Daoy (cell line): ENCODE results near the gene SAMD3. TPM values are rescaled to one million over a fixed set of nuclear protein-coding genes. Genes with fewer than 3 reads are reported as not detected.
"Not testable (repeated sequence)": the region's sequence is repeated elsewhere in the genome, so short reads cannot be mapped to it uniquely, and the experiment has no call there.

Source experiments
- DNase-seq: peaks from one replicate; pipeline ENCODE4 v3.0.0-alpha.2; 2015; ENCODE audit warnings: low read depth
- total RNA-seq: library from RNA; depleted of rRNA; stranded (reverse); fragments of >200 nt; shearing (Covaris generic); gene quantifications from 2 replicates; pipeline ENCODE4 v1.2.3, GENCODE V29; 2014

The SAMD3 gene
- total RNA-seq, 1 experiment from 2014 or later = not detected

DNA sequence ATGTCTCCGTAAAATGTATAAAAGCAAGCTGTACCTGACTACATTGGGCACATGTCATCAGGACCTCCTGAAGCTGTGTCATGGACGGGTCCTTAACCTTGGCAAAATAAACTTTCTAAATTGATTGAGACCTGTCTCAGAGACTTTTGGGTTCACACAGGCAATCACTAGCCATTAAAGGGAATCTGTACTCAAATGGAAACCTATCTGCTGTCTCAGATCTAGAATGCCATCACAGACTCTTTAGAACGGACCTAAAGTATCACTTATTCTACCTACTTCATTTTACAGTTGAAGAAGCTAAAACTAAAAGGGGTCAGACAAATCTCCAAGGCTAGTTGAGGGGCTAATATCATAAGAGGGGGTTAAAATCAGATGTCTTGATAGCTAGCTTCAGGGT is 11.1 kb downstream of the SAMD3 start:
- no peak for DNase-seq

DNA sequence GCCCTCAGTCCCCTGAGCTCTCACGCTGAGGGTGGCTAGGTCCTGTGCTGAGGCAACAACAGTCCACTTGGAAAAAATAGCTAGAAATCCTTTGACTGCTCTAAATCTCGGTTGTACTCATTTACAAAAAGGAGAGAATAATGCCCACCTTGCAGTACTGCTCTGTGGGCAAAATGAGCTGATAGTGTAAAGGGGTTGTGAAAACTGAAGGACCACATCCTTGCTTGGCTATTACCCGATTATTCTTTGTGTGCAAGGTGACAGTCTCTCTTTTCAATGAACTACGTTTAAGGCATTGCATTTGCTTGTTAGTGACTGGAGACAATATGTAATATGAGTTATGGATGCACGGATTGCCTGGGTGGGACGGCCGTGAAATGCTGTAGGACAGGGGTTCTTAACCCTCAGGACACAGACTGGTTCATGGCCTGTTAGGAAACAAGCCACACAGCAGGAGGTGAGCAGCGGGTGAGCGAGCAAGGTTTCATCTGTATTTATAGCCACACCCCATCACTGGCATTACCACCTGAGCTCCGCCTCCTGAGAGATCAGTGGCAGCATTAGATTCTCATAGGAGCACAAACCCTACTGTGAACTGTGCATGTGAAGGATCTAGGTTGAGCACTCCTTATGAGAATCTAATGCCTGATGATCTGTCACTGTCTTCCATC is 14.6 kb downstream of the SAMD3 start:
- no peak for DNase-seq

DNA sequence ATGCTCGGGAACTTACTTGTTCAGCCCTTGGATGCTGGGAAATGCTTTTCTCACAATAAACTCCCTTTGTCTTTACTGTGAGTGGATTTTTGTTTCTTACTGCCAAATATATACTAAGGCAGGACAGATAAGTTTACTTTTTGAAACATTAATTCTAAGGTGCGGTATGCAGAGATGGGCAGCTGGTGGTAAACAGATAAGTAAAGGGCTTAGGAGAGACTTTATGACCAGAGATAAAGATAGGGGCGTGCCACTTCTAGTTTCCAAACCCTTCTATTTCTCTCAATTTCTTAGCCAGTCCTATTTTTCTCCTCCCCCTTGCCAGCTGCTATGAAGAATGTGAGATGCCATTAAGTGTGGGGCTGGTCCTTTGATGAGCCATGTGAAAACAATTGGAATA is 16.3 kb downstream of the SAMD3 start:
- DNase-seq = no peak

DNA sequence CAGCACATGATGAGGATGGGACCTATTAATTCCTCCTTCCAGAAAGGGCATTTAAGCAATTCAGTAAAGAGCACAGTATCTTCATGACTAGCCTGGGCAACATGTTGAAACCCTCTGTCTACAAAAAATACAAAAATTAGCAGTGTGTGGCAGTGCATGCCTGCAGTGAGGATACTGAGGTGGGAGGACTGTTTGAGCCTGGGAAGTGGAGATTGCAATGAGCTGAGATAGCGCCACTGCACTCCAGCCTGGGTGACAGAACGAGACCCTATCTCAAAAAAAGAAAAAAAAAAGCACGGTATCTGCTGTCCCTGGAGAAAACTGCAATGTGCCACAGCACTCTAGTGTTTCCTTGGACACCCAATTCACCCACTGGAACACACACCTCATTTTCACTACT is 18.4 kb downstream of the SAMD3 start:
- no peak for DNase-seq

DNA sequence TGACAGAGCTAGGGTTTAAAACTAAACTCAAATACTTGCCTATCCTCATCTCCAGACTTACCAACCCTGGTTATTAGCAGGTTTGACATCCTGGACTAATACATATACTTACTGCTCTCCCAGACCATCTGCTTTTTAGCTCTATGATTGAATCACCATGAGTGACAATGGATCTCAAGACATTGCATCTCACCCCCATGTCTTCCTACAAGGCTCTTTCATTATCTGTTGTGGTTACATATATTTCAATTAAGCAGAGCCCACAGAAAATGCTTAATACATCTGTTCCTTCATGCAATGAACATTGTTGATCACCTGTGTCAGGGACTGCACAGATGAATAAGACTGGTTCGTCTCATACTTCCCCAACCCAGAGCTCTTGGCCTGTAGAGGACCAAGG is 19.4 kb downstream of the SAMD3 start:
- DNase-seq = no peak

DNA sequence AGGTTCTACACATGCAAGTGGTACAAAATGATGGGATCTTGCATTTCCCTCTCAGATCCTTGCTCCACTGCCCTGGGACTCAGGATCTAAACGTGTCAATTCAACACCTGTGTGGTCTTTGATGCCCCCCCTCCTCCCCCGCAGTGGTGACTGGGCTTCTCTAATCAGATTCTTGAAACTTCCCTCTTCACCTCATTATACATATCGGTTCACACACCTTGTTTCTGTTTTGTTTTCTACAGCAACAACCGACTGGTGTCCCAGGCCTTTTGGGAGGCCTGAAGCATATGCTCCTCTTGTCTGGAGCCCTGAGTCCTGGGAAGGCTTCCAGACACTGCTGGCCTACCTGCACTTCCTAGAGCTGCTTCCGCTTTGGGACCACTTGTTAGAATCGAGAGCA is 20.0 kb downstream of the SAMD3 start:
- no peak for DNase-seq

DNA sequence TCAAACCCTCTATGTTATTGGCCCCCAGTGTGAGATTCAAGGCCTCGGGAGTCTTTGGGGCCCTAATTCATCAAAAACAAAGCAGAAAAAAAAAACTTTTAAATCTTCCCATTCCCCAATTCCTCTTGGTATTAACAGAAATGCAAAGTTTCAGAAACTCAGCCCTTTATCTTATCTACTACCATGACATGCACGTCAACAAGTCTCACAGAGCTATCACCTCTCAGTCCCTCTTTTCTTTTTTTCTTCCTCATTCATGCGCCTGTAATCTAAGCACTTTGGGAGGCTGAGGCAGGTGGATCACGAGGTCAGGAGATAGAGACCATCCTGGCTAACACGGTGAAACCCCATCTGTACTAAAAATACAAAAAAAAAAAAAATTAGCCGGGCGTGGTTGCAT is 22.7 kb downstream of the SAMD3 start:
- DNase-seq = no peak

DNA sequence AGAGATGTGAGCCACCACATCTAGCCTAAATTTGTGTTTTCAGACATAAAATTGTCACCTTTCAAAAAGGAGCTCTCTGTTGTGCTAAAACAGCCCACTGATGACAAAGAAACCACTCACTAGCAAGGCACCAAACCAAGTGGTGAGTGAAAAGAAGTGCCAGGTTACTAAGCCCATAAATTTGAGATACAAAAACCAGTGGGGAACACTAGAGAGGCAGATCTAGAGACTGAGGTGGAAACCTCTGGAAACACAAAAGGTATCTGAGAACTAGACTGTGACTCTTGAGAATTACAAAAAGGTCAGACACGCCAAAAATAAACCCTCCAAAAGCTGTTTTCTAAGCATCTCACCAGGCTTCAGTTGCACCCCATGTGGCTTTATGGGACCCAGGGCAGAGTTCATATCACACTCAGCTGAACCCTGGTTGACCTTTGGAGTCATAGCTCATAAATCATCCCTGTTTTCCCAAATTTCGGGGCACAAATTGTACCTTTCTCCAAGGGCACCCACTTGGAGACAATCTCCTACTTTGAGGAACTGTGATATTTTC is 24.2 kb downstream of the SAMD3 start:
- no peak for DNase-seq

DNA sequence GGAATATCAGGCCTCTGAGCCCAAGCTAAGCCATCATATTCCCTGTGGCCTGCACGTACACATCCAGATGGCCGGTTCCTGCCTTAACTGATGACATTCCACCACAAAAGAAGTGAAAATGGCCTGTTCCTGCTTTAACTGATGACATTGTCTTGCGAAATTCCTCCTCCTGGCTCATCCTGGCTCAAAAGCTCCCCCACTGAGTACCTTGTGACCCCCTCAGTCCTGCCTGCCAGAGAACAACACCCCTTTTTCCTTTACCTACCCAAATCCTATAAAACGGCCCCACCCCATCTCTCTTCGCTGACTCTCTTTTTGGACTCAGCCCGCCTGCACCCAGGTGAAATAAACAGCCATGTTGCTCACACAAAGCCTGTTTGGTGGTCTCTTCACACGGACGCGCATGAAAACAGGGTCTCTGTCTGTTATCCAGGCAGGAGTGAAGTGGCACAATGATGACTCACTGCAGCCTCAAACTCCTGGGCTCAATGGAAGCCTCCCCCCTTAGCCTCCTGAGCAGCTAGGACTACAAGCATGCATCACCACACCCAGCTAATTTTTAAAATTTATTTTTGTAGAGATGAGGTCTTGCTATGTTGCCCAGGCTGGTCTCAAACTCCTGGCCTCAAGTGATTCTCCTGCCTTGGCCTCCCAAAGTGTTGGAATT is 24.8 kb downstream of the SAMD3 start:
- not testable (repeated sequence) for DNase-seq

DNA sequence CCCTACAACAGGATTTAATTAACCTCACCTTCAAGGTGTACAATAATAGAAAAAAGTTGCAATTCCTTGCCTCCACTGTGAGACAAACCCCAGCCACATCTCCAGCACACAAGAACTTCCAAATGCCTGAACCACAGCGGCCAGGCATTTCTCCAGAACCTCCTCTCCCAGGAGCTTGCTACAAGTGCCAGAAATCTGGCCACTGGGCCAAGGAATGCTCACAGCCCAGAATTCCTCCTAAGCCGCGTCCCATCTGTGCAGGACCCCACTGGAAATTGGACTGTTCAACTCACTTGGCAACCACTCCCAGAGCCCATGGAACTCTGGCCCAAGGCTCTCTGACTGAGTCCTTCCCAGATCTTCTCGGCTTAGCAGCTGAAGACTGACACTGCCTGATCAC is 28.3 kb downstream of the SAMD3 start:
- not testable (repeated sequence) for DNase-seq

DNA sequence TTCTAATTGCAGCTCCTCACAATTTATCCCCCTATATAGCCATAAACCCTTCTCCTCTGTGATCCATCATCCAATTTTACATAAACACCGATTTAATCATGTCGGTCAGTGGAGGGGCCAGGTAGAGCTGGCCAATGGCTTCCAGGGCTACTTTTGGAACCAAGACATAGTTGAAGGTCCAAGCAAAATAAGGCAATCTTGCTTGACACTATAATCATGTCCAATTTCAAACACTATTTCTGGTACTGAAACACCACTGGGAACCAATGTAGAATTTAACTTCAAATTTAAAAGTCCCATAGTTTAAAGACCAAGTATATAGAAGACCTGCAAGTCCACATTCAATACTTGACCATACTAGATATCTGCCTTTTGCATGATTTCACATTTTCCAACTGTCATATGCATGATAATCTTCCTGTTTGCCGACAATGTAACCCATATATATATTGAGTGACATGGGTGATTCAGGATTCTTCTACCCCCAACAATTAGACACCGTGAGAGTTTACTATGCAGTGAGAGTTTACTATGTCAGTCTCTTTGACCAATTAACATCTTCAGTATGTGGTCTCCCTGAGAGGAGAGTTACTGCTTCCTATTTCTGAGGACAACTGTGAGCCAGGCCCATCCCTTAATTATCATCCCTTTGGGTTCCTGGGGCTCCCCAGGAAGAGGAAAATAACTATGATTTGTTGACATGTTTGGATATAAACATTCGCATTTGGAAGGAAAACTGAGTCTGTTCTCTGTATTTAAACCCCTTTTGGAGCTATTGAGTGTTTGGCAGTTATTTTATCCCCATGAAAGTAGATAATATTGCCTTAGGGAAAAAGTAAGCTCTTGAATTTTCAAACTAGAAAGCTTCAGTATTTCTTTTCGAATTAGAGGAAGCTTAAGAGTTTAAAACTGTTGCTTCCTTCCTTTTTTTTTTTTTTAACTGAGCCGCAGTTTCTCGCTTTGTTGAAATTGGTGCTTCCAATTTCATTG is 31.8 kb downstream of the SAMD3 start:
- DNase-seq = no peak

DNA sequence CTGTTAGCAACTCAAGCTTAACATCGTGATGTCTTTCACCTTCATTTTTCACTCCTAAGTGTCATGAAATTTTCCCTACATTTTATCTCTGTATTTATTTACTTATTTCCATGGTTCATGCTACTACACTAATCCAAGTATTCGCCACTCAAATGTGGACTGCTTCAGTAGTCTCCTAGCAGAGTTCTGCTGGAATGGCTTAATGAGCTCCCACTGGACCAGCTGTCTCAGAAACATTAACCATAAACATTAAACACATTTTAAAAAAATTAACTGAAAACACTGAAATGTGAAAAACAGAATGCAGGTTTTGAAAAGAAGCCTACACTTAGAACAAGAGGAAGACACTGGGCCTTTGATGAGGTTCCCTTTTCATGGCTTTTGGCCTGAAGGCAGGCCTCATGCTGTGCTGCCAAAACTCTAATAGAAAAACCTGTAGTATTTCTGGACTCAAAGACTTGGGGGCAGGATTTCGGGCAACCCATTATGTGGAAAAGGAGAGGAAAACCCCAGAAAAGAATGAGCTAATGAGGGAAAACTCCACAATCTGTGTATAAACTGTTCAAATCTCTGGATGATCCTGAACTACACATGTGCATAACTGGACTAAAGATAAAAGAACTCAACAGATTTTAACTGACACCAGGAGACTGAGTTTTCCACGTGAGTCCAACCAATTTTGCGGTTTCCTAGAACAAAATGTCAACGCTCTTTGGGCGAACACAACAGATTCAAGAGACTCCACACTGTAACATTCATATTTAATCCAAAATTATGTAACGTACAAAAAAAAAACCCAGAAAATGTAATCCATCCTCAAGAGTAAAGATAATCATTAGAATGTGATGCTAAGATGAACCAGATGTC is 33.0 kb downstream of the SAMD3 start:
- DNase-seq = no peak

DNA sequence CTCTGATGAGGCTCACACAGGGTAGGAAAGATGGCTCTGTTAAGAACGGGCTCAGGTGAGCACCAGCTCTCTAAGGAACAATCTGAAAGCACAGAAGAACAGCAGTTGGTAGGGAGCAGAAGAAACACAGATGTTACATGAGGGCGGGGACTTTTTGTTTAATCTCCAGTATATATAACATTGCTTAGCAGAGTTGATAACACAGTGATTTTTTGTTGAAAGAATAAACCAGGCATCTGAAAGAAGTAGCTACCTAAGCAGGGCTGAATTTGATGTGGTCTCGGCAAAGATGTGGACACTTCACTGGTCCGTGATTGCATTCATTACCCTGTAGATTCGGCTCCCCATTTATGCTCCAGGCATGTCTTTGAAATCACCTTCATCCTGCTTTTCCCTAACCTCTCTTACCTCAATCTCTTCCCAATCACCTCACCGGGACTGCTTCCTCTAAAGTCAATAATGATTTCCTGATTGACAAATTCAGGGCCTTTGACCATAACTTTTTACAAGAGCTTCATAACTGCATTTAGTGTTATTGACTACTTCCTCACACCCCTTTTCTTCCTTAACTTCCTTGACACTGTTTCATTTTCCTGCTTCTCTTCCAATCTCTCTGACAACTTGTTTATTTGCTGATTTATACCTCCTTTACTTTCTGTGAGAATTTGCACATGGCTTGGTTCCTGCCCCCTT is 34.4 kb downstream of the SAMD3 start:
- DNase-seq = no peak

DNA sequence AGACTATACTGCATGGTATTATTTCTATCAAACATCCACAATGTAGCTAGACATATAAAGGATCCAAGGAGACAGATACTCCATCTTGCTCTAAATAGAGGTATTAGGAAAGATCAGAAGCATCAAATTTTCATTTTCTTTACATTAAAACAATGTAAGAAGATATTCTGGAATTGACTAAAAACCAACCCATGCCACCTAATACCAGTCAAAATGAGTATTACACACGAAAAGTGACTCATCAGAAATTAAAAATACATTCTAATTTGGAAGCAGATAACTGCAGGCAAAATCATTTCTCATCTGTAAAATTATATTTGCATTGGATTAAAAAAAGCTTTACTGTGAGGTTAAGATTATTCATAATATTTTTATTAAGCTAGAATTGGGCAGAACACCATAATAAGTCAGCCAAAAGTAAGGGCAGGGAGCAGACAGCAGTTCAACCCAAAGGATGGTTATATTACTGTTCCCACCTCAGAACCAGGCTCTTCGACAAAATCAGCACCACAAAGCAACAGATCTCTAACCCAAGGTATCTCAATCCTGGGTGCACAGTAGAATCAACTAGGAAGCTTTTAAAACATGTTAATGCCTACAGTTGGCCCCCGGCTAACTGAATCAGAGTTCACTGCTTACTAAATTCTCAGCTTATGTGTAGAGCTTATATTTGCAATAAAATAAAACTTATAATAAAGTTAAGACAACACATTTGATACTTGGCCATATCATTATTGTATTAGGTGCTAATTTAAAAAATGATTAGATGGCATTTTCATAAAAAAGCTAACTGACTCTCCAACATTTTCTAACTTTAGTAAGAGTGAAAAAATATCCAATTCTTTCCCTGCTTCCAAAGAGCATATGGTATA is 35.2 kb downstream of the SAMD3 start:
- DNase-seq = no peak

DNA sequence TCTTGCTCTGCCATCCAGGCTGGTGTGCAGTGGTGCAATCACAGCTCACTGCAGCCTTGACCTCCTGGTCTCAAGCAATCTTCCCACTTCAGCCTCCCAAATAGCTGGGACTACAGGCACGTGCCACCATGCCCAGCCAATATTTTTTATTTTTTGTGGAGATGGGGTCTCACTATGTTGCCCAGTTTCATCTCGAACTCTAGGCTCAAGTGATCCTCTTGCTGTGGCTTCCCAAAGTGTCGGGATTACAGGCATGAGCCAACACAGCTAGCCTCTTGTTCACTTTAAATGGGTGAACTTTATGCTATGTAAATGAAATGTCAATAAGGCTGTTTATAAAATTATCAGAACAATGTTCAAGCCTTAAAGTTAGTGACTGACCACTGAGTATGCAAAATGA is 37.1 kb downstream of the SAMD3 start:
- no peak for DNase-seq

DNA sequence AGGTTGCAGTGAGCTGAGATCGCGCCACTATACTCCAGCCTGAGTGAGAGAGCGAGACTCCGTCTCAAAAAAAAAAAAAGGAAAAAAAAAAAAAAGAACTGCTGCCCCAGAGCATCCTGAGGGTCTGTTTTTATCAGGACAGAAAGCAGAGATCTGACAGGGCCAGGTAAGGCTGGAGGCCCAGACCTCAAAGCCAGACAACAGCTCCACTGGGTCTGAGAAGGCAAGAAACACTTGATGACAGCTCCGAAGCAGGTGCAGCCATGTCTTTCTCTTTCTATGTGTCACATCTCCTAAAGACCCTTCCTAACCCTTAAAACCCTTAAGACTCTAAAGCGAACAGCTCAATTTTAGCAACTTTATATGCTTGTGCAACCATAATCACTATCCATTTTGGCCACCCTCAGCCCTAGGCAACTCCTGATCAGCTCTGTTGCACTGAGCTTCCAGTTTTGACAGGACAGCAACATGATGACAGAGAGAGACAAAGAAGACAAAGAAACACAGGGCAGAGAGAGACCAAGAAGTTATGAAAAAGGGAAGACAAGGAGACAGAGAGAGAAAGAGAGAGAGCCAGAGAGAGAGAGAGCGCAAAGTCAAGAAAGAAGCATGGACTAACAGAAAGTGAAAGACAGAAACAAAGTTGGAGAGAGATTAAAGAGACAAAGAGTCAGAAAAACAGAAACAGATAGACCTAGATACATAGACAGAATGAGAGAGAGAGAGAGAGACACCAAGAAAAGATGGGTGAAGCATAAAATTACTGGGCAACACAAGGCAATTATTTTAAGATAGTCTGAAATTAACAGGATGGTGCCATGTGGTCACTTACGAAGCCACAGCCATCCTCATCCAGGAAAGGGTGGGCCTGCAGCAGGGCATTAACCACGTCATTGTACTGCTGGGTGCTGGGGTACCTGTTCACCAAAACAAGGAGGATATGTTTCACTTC is 39.2 kb downstream of the SAMD3 start:
- DNase-seq = no peak

DNA sequence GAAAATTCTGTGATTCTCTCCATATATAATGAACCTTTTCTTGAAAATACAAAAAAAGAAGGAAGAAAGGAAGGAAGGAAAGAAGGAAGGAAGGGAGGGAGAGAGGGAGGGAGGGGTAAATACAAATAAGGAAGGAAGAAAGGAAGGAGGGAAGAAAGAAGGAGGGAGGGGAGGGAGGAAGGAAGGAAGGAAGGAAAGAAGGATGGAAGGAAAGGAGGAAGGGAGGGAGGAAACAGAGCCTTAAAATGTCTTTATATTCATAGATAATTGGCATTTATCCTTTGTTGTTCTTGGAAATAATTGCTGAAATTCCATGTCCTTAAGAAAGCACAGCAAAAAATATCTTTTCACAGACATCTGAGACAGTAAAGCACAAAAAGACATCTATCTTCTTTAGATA is 40.3 kb downstream of the SAMD3 start:
- DNase-seq = no peak

DNA sequence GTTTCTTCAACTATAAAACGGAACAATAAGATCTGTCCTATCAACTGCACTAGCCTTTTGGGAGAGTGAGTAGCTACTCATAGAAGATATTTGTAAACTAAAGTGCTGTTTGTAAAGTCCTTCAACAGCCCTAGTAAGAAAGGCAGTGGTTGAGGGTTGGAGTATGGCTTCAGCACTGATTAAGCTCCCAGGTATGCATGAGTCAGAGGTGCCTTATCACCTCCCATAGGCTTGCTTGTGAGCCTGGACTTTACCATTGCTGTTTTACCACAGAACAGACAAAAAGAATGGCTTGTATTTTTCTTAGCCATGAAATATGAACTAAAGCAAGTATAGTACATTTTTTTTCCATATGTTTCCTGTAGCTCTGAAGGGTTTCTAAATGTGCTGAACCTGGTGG is 44.1 kb downstream of the SAMD3 start:
- no peak for DNase-seq

DNA sequence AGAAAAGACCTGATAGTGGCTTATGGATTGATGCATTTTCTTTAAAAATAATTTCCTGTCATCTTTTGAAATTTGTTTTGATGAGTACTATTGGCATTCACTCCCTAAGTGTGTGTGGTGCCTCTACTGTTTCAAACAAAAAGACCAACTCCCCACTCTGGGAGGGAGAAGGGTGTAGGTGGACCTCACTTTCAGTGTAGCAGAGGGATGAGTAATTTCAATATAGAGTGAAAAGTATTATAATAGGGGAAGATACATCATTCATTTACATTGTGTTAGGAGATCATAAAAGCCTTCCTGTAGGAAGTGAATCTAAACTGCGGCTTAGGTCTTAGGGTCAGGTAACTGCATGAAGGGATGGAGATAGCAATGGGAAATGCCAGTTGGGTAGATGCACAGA is 46.4 kb downstream of the SAMD3 start:
- no peak for DNase-seq
